Activated CD4-positive, CD25-positive, alpha-beta regulatory T cell (primary cell): ENCODE results near the gene SHROOM3.

Experiments
- DNase-seq, 4 experiments: peaks; one replicate each; lab custom pipeline; 2025; lab: John Stamatoyannopoulos, UW

SHROOM3 gene

DNA sequence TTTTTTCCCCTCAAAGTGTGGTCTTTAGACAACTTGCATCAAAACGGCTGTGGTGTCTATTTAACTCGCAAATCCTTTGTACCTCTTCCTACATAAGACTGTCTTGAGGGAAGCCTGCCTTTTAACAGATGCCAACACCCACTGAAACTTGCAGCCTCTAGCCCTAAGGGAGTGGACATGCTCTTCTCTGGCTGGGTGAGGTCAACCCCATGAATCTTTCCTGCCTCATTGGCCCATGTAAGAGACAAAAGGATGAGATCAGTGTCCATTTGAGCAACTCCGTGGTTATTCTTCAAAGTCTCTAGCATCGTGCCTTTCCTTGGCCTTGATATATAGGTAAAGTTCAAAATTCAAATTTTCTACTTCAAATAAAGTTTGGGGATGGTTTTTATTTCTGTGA lies 134.7 kb downstream of the SHROOM3 start:
- DNase-seq = no peak

DNA sequence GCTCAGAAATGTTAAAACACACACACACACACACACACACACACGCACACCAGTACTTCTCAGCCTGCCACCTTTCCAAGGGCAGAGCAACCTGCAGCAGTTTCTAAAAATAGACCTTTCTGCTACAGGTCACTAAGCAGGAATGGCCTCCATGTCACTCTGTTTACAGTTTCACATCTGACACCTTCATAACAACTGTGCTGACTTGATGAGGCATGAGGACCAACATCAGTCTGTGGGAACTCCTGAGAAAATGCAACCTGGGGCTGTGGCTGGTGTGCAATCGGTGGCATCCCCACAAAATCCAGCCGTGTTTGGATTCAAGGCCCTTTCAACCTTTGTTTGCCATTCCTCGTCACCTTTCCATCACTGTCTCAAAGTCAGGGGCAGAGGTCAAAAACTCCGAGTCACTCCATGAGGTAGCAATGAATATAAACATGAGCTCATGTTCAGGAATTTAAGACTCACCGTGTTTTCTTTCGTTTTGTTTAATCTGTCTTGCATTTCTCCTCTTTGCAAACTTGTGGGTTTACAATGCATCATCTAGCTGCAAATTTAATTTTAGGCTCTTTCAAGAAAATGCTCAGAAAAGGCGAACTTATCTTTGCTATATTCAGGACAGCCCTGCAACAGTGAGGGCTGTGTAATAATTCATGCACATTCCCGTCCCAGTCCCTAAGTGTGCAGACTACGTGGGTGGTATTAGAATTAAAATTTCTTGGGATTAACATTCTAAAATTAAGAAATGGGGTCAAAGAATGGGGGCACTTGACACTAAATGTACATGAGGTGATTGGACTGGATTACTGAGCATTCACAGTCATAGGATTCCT lies 135.3 kb downstream of the SHROOM3 start:
- no peak for DNase-seq

DNA sequence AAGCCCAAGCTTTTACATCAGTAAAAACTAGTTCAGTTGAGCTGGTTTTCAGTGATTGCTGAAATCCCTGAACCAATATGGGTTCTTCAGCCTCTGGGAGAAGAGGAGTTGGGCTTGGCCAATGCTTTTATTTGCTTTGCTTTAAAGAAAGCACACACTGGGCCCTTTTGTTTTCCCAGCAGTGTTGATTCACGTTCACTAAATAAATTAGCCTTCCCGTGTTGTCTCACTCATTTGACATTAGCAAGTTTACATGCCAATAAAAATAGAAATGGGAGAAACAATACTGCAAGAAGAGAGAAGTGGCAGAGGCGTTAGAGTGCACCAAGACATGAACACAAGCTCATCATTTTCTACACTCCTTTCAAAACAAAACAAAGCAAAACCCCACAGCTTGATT lies 136.2 kb downstream of the SHROOM3 start:
- DNase-seq = no peak

DNA sequence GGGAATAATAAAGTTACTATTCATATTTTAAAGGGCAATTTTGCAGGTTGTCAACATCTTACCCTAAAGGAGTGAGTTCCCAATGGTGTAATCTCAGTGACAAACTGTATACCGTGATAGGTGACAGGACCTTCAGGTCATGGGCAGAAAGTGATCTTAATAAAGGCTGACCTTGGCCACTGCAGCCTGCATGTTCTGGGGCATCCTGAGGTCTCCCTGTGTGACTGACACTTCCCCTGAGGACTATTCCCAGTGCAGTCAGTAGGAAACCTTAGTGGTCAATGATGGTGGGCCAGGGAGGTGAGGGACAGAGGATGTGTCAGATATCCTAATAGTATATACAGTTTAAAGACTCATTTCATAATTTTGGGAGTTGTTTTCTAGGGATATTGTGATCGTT lies 137.2 kb downstream of the SHROOM3 start:
- DNase-seq = no peak

DNA sequence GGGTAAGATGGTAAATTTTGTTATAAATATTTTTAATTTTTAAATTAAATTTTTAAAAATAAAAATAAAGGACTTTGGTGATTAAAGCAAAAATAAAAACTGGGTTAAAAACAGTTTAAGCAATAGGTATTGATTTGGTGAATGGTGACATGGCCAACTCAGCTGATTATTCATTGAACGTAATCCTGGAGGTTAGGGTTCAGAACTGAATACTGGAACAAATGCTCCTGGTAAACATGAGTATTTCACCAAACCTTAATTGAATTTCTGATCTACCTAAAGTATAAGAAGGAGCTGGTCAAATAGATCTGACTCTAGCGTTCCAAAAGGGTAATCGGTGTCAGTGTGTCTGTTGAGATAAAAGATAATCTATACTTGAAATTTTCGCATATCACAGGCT lies 141.8 kb downstream of the SHROOM3 start:
- DNase-seq = no peak

DNA sequence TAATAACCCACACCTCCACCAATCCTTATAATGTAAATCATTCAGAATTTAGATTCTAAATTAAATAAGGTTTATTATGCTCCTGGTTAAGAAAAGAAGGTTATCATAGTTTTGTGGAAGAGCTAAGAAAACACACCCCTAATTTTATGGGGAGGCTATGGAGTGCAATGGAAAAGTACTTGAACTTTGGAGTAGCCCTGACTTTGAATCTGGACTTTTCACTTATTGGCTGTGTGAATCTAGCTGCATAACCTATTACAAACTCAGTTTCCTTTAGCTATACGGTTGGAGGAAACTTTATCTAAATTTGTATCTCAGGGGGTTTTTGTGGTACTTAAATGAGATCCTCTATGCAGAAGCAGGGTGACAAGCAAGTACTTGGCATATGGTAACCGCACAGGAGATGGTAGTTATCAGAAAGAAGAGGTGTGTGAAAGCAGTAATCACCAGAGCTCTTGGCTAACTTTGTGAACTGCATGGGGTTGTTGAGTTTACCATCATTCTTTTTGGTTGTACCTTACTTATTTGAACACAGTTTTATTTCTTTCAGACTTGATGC lies 143.1 kb downstream of the SHROOM3 start:
- no peak for DNase-seq

DNA sequence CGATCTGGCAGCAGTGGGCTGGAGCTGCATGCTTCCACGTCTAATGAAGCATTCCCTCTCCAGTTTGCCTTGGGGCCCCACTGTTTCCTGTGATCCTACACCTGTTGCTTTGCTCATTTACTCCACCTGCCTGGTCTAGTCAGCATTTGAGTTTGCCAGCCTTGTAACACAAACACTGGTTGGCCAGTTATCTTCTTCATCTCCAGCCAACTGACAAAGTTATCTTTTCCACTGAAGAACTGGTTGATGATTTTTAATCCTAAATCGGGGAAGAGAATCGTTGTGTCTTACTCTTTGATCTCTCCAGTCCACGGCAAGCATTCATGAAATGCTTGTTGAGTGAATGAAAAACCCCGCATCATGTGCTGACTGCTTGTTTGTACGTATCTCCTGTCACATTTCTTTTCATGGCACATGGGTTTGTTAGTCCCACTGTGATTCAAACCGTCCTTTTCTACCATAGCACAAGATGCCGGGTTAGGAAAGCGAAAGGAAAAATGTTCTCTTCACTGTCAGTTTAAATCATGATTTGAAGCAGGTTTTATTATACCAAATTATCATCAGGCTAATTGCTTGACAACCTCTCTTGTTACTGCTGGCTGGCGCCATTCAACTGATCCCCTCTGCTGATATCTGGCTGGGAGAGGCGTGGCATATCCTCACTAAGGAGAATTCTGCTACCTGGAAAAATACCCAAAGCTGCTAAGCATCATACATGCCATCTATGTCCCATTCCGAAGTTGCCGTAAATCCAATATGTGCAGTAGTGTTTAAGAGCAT lies 144.8 kb downstream of the SHROOM3 start:
- no peak for DNase-seq

DNA sequence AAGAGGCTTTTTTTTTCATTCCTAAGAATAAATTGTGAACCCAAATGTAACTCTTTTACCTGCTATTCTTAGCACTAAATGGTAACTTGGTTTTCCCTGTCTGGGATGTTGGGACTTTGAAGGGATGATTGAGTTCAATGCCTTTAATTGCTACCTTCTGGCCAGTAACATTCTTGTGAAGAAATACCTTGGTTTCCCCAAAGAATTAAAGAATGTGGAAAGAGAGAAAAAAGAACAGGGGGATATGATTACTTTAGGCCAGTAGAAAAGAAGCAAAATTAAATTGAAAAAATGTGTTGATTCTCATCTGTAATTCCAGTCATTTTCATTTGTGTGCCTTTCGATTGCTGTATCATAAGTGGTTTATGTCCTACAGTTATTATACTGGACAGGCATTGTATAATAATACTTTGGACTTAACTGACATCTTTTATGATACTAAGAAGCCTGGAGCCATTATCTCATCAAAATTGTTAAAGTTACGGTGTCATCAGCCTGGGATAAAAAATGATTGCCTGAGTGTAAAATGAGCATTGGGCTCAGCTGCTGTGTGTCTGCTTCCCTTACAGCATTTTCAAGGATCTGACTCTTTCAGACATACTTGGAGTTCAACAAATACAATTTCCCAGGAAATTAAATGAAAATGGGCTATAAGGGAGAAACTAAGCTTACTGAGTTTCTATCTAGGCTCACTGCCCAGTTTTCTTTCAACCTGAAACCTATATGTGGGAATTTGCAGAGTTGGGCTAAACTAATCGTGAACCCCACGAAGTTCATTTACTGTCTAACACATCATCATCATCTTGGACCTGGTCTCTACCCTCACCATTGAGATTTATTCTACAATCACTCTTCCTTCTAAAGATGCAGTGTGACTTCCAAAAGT lies 146.3 kb downstream of the SHROOM3 start:
- DNase-seq = no peak

DNA sequence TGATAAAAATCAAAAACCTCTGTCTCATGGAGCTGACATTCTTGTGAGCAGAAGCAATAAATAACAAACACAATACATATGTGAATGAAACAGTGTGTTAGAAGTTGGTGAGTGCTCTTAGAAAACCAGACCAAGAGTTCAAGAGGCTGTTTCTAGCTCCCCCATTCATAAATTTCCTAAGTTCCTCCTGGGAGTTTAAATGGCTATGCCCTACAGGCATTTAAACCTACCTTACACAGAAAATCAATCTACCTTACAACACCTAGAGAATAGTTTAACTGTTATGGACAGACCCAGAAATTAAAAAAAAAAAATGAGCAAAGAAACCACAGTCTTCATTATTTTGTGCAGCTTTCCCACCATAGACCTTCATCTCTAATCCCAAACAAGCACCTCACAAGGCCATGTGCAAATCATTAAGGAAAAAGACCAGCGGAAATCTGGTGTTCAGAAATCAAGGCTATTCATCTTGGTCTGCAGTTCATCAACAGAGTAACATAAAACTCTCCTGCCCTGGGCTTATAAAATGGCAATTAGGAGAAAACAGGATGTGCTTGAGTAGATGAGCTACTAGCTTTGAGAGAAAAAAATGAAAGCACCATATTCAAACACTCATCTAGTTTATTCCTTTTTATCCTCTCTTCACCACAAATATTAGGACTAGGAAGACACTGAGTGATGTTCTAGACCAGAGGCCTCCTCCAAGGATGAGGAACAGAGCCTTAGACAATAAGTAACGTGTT lies 147.2 kb downstream of the SHROOM3 start:
- DNase-seq = no peak

DNA sequence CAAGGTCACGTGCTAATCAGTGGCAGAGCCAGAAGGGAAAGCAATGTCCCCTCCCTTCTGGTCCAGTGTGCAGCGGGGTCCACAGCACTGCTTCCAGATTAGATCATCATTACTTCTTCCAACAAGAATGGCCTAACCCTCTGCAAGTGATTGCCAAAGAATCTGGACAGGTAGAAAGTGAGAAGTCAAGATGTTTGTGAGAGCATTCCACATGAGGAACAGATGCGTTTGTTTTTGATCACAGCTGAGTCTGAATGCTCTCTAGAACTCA lies 147.7 kb downstream of the SHROOM3 start:
- DNase-seq = no peak

DNA sequence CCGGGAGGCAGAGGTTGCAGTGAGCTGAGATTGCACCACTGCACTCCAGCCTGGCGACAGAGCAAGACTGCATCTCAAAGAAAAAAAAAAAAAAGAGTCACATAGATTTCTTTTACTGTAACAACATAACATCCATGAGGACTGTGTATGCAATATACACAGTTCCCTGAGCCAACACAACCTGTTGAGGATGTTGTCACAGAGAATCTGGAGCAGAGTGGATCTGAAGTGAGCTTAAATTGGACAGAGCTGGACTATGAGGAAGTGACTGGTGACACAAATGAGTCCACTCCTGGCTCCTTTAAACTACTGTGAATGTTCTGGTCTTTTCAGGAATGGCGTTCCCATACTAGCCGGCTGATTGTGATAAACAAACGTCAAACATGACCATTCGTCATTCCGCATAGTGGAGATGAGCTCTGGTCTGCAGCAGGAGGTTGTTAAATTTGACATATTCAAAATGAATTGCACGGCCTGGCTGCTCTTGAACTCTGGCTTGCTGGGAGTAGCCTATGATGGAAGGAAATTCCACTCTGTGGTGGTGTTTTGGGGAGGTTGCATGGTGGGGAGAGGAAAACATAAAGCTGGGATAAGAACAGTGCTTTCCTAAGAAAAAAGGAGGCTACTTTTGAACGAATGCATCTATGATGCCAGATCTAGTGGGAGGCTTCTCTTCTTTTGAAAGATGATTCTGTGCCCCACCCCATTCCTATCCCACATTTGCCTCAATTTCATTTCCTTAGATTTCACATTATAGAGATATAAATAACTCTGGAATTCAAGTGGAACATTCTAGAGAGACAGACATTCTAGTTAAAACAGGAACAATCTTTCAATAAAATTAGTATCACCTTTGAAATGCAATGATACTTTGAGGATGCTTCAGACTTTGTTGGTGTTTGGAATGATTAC lies 149.5 kb downstream of the SHROOM3 start:
- no peak for DNase-seq

DNA sequence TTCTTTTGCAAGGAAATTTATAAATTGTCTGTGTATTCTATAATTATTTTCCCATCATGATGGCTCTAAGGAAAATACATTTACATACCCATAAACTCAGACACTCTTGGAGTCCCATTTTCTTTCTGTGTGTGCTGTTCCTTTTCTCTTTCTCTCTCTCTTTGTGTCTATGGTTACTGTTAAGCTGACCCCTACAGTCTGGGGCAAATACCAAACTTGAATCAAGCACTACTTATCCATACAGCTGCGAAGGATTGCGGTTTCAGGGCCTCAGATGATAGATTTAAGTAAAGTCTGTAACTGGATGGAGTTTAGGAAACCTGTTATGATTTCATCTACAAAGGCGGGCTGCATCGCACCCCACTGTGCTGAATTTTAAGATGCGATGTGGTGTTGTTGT lies 150.2 kb downstream of the SHROOM3 start:
- no peak for DNase-seq

DNA sequence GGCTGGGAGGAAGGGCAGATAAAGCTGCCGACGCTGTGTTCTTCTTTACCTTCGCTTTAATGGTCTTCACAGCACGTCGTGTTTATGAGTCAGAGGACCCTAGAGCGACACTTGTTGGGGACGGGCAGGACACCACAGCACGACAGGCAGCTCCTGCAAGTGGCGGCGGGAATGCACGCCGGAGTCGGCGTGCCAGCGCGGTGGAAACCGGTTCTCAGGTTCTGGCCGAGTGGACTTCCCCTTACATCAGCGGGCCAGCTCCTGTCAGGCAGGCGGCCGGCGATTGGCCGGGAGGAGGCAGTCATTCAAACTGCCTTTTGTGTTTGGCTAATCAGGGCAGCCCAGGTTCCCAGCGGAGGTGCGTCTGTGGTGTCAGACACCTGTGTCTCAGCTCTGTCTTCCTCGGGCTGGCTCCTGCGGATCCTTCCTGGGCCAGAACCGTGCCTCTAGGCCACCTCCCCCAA lies 150.9 kb downstream of the SHROOM3 start:
- no peak for DNase-seq

DNA sequence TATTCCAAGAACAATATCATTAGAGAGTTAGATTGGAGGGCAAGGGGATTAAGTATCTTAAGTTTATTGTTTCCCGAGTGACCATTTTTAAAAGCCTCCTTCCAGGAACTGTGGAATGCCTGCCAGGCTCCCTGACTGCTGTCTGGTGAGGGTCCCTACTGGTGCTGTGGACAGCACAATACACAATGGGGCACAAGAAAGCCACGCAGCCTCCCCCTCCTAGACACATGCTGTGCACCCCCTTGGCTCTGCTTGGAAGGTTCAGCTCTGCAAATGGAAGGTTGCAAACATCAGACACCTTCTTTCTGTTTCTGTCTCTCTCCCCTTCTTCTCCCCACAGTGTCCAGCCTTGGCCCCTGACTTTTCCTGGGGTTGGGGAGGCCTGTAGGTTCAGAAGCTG lies 153.2 kb downstream of the SHROOM3 start:
- no peak for DNase-seq

DNA sequence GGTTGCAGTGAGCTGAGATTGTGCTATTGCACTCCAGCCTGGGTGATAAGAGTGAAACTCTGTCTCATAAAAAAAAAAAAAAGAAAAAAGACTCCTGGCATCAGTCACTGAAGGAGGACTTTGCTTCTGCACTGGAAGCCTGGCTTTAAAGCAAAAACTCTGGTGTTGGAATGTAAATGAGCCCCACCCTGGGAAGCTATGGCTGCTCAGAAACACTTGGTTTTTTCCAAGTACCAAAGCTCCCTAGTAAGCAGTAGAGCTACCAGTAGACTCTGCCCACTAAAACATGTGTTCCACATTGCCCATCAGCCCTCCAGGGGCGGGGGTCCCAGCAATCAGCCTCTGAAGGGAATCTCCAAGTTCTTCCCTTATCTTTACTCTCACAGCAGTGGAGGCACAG lies 154.4 kb downstream of the SHROOM3 start:
- no peak for DNase-seq

DNA sequence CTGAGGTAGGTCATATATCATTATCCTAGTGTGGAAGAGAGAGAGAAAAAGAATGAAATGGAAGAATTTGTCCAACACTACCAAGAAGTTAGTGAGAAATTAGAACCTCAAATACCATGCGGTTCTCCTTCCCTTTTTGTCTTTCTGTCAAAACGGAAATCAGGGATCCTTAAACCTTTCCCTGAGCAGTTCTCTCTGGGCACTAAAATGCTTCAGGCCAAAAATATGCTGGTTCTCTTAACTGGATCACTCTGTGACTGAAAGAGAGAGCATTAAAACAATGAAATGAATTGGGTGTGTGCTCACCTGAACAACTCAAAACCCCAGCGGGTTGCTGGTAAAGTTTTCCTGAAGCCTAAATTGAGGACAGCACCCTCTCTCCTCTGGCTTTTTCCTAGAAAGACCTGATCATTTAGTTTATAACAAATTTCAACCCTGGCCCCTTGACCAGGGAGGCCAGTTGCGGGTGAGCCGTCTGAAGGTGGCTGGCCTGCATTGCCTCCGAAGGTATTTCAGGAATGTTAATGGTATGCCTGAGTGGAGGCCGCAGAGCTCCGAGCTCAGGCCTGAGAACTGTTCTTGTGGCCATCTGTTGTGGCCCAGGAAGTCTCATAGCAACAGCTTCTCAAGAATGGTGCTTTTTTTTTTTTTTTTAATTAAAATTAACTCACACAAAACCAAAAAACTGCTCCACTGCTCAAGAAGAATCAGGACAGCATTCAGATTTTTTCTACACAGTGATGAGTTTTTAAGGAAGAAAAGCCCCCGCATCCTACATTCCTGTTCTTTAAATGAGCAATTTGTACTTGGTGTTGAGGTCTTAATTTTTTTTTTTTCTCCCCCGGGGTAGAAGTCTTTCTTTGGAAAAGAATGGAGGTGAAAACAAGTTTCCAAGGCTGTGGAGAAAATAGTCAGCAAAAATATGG lies 155.1 kb downstream of the SHROOM3 start:
- no peak for DNase-seq

DNA sequence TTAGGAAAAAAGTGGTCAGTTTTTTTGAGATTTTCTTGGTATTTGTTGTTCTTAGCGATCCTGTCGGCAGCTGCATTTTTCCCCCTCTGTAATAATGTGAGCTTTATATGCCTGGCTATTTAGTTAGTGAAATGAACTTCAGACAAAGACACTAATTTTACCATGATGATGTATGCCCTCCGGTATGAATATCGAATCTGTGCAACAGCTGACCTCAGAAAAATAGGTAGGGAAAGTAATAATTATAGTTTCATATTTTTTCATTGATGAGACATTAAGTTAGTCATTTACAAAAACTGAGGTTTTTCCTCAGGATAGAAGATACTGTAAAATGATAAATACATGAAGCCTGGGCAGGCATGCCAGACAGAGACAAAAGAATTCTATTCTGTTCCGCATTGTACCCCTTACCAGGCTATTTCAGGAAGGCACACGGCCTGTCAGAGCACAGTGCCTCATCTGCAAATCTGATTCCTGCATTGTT lies 155.8 kb downstream of the SHROOM3 start:
- no peak for DNase-seq

DNA sequence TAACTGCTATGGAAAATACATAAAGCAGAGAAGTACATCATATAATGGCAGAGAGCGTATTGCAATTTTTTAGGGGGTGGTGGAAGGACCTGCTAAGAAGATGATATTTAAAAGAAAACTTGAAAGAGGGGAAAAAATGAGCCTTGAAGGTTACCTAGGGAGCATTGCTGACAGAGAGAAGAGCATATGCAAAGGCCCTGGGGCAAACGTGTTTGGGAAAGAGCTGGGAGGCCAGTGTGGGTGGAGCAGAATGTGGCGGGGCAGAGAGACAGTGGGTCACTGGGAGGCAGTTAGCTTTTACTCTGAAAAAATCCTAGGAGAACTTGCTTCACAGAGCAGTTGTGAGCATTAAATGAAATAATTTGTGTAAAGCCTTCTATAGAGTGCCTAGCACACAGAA lies 157.0 kb downstream of the SHROOM3 start:
- no peak for DNase-seq

DNA sequence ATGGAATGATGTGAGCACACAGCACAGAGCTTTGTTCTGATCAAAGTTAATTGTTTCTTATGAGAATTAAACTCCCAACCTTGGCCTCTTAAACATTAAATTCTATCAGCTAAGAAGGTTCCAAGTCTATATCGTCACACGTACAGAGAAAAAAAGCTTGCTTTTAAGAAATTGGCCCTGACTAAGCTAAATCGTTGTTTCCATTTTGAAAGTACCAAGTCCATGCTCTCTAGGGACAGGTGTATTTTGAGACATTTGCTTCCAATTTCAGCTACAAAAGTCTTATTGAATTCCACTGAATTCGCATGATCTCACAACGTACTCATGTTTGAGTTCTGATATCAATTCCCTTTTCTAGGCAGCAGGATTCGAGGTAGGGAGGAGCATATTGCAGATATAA lies 157.4 kb downstream of the SHROOM3 start:
- DNase-seq = no peak
